ENCODE data around the gene SPACA6. TPM values are rescaled to one million over a fixed set of nuclear protein-coding genes. Genes with fewer than 3 reads are reported as not detected.

Gene SPACA6
- total RNA-seq, 1 experiment from 2014 or later: 13.3 TPM

DNA sequence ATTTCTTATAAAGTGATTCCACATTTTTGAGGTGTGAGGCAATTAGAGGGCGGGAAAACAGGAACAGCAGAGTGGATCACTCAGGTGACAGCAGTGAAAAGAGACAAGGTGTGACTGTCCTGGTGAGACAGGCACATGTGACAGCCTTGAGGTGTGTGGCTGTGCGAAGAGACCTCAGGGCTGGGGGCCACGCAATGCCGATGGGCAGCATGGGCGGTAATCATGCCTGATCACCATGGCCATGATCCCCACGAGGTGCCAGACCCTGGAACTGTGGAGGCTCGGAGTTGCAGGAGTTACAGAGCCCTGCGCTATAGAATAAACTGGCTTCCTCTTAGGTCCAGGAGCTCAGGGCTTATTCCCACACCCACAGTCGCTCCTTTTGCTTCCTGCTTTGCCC, 2.0 kb downstream of the SPACA6 start:
- H3K27ac Mint-ChIP-seq: no peak overlapping the region
- no peak overlapping the region for H3K4me3 Mint-ChIP-seq
- TF ChIP-seq CREM (CRISPR knock-in tag; IDR thresholded peaks at IDR 0.05): no peak
- no peak for TF ChIP-seq RELA (CRISPR knock-in tag; IDR thresholded peaks at IDR 0.05; ENCODE audit: borderline replicate concordance)
- peaks cover 20% of the 10 kb centered on the region for H3K36me3 Mint-ChIP-seq
- peaks cover 25% of the 10 kb centered on the region for H3K4me1 Mint-ChIP-seq
- H3K27me3 Mint-ChIP-seq (ENCODE audit: low read depth): no peaks in the 10 kb centered on the region; the same call in 1 of the 2 replicates
- H3K9me3 Mint-ChIP-seq: no peaks in the 10 kb centered on the region
- ATAC-seq: no peak
- CTCF ChIA-PET: interaction anchor here (1.4 to 1.5 kb wide), 2 partner anchors 34 to 82 kb away, joined by 3 to 4 read pairs; no protein-coding TSS in a partner anchor
- POLR2A ChIA-PET: interaction anchor here (1.1 kb wide), 1 partner anchor 9 kb away, joined by 3 read pairs; no protein-coding TSS in a partner anchor
- no peak for DNase-seq (ENCODE audit: low spot score)

GRCh38 chr19:51695702-51696315, 2.7 kb downstream of the SPACA6 start:
- H3K27ac Mint-ChIP-seq: no peak overlapping the region
- H3K4me1 Mint-ChIP-seq: peaks cover 28% of the 10 kb centered on the region
- no peaks in the 10 kb centered on the region for H3K9me3 Mint-ChIP-seq
- H3K4me3 Mint-ChIP-seq: no peak overlapping the region
- ChIA-PET POLR2A (interaction anchor here (1.1 kb wide), 1 partner anchor 9 kb away, joined by 3 read pairs; no protein-coding TSS in a partner anchor), CTCF (no interaction called here)
- no peak for TF ChIP-seq ELF4 (CRISPR knock-in tag; IDR thresholded peaks at IDR 0.05; ENCODE audit: low read depth)
- TF ChIP-seq TEAD4 (CRISPR knock-in tag; IDR thresholded peaks at IDR 0.05): no peak
- TF ChIP-seq GRHL2 (CRISPR knock-in tag; IDR thresholded peaks at IDR 0.05; ENCODE audit: insufficient replicate concordance, severe bottlenecking): no peak
- no peak for TF ChIP-seq SOX15 (CRISPR knock-in tag; IDR thresholded peaks at IDR 0.05)
- TF ChIP-seq ZNF263 (CRISPR knock-in tag; IDR thresholded peaks at IDR 0.05; ENCODE audit: low read depth): no peak
- TF ChIP-seq, protein P1, sequence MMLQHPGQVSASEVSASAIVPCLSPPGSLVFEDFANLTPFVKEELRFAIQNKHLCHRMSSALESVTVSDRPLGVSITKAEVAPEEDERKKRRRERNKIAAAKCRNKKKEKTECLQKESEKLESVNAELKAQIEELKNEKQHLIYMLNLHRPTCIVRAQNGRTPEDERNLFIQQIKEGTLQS (CRISPR knock-in tag; conservative IDR thresholded peaks at IDR 0.05): no peak
- TF ChIP-seq, protein P2, sequence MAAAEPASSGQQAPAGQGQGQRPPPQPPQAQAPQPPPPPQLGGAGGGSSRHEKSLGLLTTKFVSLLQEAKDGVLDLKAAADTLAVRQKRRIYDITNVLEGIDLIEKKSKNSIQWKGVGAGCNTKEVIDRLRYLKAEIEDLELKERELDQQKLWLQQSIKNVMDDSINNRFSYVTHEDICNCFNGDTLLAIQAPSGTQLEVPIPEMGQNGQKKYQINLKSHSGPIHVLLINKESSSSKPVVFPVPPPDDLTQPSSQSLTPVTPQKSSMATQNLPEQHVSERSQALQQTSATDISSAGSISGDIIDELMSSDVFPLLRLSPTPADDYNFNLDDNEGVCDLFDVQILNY (CRISPR knock-in tag; IDR thresholded peaks at IDR 0.05): no peak
- TF ChIP-seq OVOL2 (CRISPR knock-in tag; IDR thresholded peaks at IDR 0.05; ENCODE audit: borderline replicate concordance): no peak
- TF ChIP-seq NFYB (CRISPR knock-in tag; conservative IDR thresholded peaks at IDR 0.05; ENCODE audit: low read depth): no peak
- TF ChIP-seq ETV6 (CRISPR knock-in tag; IDR thresholded peaks at IDR 0.05): no peak
- TF ChIP-seq ESRRA (CRISPR knock-in tag; IDR thresholded peaks at IDR 0.05; ENCODE audit: borderline replicate concordance): no peak
- TF ChIP-seq ZNF416 (CRISPR knock-in tag; IDR thresholded peaks at IDR 0.05): no peak
- TF ChIP-seq GABPB1 (CRISPR knock-in tag; IDR thresholded peaks at IDR 0.05): no peak
- TF ChIP-seq, protein P3, sequence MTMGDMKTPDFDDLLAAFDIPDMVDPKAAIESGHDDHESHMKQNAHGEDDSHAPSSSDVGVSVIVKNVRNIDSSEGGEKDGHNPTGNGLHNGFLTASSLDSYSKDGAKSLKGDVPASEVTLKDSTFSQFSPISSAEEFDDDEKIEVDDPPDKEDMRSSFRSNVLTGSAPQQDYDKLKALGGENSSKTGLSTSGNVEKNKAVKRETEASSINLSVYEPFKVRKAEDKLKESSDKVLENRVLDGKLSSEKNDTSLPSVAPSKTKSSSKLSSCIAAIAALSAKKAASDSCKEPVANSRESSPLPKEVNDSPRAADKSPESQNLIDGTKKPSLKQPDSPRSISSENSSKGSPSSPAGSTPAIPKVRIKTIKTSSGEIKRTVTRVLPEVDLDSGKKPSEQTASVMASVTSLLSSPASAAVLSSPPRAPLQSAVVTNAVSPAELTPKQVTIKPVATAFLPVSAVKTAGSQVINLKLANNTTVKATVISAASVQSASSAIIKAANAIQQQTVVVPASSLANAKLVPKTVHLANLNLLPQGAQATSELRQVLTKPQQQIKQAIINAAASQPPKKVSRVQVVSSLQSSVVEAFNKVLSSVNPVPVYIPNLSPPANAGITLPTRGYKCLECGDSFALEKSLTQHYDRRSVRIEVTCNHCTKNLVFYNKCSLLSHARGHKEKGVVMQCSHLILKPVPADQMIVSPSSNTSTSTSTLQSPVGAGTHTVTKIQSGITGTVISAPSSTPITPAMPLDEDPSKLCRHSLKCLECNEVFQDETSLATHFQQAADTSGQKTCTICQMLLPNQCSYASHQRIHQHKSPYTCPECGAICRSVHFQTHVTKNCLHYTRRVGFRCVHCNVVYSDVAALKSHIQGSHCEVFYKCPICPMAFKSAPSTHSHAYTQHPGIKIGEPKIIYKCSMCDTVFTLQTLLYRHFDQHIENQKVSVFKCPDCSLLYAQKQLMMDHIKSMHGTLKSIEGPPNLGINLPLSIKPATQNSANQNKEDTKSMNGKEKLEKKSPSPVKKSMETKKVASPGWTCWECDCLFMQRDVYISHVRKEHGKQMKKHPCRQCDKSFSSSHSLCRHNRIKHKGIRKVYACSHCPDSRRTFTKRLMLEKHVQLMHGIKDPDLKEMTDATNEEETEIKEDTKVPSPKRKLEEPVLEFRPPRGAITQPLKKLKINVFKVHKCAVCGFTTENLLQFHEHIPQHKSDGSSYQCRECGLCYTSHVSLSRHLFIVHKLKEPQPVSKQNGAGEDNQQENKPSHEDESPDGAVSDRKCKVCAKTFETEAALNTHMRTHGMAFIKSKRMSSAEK (CRISPR knock-in tag; IDR thresholded peaks at IDR 0.05; ENCODE audit: borderline replicate concordance): no peak
- TF ChIP-seq ZNF671 (CRISPR knock-in tag; IDR thresholded peaks at IDR 0.05): no peak
- no peak for TF ChIP-seq ZBTB21 (CRISPR knock-in tag; IDR thresholded peaks at IDR 0.05; ENCODE audit: borderline replicate concordance)
- ATAC-seq: no peak
- no peak for DNase-seq (ENCODE audit: low spot score)
- no peaks in the 10 kb centered on the region; the same call in 1 of the 2 replicates for H3K27me3 Mint-ChIP-seq (ENCODE audit: low read depth)
- peaks cover 20% of the 10 kb centered on the region for H3K36me3 Mint-ChIP-seq

GRCh38 chr19:51696606-51697005, 3.5 kb downstream of the SPACA6 start:
- Mint-ChIP-seq H3K4me3 (no peak overlapping the region), H3K36me3 (peaks cover 20% of the 10 kb centered on the region), H3K27me3 (ENCODE audit: low read depth) (no peaks in the 10 kb centered on the region; the same call in 1 of the 2 replicates), H3K4me1 (peaks cover 28% of the 10 kb centered on the region), H3K9me3 (no peaks in the 10 kb centered on the region), H3K27ac (no peak overlapping the region)
- ChIA-PET CTCF (no interaction called here), POLR2A (no interaction called here)
- DNase-seq (ENCODE audit: low spot score) (no peak), ATAC-seq (no peak)
- TF ChIP-seq HMGA2 (CRISPR knock-in tag; IDR thresholded peaks at IDR 0.05): no peak
- TF ChIP-seq MYBL2 (CRISPR knock-in tag; IDR thresholded peaks at IDR 0.05): no peak
- TF ChIP-seq, protein P4, sequence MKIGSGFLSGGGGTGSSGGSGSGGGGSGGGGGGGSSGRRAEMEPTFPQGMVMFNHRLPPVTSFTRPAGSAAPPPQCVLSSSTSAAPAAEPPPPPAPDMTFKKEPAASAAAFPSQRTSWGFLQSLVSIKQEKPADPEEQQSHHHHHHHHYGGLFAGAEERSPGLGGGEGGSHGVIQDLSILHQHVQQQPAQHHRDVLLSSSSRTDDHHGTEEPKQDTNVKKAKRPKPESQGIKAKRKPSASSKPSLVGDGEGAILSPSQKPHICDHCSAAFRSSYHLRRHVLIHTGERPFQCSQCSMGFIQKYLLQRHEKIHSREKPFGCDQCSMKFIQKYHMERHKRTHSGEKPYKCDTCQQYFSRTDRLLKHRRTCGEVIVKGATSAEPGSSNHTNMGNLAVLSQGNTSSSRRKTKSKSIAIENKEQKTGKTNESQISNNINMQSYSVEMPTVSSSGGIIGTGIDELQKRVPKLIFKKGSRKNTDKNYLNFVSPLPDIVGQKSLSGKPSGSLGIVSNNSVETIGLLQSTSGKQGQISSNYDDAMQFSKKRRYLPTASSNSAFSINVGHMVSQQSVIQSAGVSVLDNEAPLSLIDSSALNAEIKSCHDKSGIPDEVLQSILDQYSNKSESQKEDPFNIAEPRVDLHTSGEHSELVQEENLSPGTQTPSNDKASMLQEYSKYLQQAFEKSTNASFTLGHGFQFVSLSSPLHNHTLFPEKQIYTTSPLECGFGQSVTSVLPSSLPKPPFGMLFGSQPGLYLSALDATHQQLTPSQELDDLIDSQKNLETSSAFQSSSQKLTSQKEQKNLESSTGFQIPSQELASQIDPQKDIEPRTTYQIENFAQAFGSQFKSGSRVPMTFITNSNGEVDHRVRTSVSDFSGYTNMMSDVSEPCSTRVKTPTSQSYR (CRISPR knock-in tag; IDR thresholded peaks at IDR 0.05): no peak
- no peak for TF ChIP-seq FOXP1 (CRISPR knock-in tag; IDR thresholded peaks at IDR 0.05; ENCODE audit: borderline replicate concordance)
- no peak for TF ChIP-seq RELA (CRISPR knock-in tag; IDR thresholded peaks at IDR 0.05; ENCODE audit: borderline replicate concordance)
- no peak for TF ChIP-seq TP53 (CRISPR knock-in tag; IDR thresholded peaks at IDR 0.05)

Data from WTC11 (cell line).